HepG2 (cell line): Measurements from ENCODE around the gene THSD4. TPM values are rescaled to one million over a fixed set of nuclear protein-coding genes. Genes with fewer than 3 reads are reported as not detected.

Experiments used
- CBX5 ChIP-seq: sonication (generic); formaldehyde crosslinking; IDR thresholded peaks from 2 replicates; pipeline ENCODE4 v1.4.0; 2020; ENCODE audit warnings: missing genetic modification reagents, borderline replicate concordance
- FOXJ3 ChIP-seq: sonication (generic); formaldehyde crosslinking; IDR thresholded peaks from 2 replicates; pipeline ENCODE4 v1.4.0; 2020; ENCODE audit warnings: missing genetic modification reagents, mild to moderate bottlenecking, borderline replicate concordance
- HOMEZ ChIP-seq: IDR thresholded peaks from 2 replicates; pipeline ENCODE4 v1.6.1; 2016; ENCODE audit warnings: low read depth
- MIER3 ChIP-seq: IDR thresholded peaks from 2 replicates; pipeline ENCODE4 v1.6.1; 2016; ENCODE audit warnings: missing compliant biosample characterization, borderline replicate concordance
- MTA1 ChIP-seq: sonication (generic); formaldehyde crosslinking; IDR thresholded peaks from 2 replicates; pipeline ENCODE4 v1.4.0; 2020; ENCODE audit warnings: missing genetic modification reagents, mild to moderate bottlenecking, borderline replicate concordance
- NFKB2 ChIP-seq: sonication (generic); formaldehyde crosslinking; IDR thresholded peaks from 2 replicates; pipeline ENCODE4 v1.4.0; 2020; ENCODE audit warnings: missing genetic modification reagents, borderline replicate concordance
- RAD51 ChIP-seq: fragments of 450-650 bp; IDR thresholded peaks from 2 replicates; pipeline ENCODE4 v1.6.1; 2016; ENCODE audit warnings: borderline replicate concordance
- SNRNP70 ChIP-seq: fragments of 200-400 bp; formaldehyde crosslinking; IDR thresholded peaks from 2 replicates; pipeline ENCODE4 v1.6.1; 2017; ENCODE audit warnings: mild to moderate bottlenecking, low read depth, low read length, moderate library complexity
- SUZ12 ChIP-seq: fragments of 150-350 bp; IDR thresholded peaks from 2 replicates; pipeline ENCODE4 v1.6.1; 2014; ENCODE audit warnings: low read depth, low read length
- TBX3 ChIP-seq: fragments of 450-650 bp; IDR thresholded peaks from 2 replicates; pipeline ENCODE4 v1.6.1; 2017; ENCODE audit warnings: antibody characterized with exemption, mild to moderate bottlenecking, inconsistent platforms, borderline replicate concordance
- ZNF160 ChIP-seq: sonication (generic); formaldehyde crosslinking; IDR thresholded peaks from 2 replicates; pipeline ENCODE4 v1.8.0; 2022; ENCODE audit warnings: mild to moderate bottlenecking, inconsistent platforms, missing genetic modification reagents
- ZNF430 ChIP-seq: sonication (generic); formaldehyde crosslinking; IDR thresholded peaks from 2 replicates; pipeline ENCODE4 v1.9.0; 2021; ENCODE audit warnings: mild to moderate bottlenecking, missing genetic modification reagents
- ZNF432 ChIP-seq: sonication (generic); formaldehyde crosslinking; IDR thresholded peaks from 2 replicates; pipeline ENCODE4 v1.5.0; 2020; ENCODE audit warnings: missing genetic modification reagents, mild to moderate bottlenecking, borderline replicate concordance
- polyA plus RNA-seq, 8 experiments: library from polyadenylated mRNA; depleted of rRNA in 3 of 8; stranded (reverse) in 7 of 8; unstranded in 1 of 8; fragments of >200 nt; fragmentation: Illumina TruSeq in 4 of 8; extraction: Trizol in 4 of 8; gene quantifications; 2 replicates each; pipeline versions ENCODE4 v1.2.1 to v1.2.3, GENCODE V29; 2011 to 2016; ENCODE audit warnings: low read depth in 4 of 8, missing spikeins in 1 of 8, mixed read lengths in 1 of 8; ENCODE audit not compliant: insufficient read depth in 1 of 8
- total RNA-seq, 5 experiments: library from RNA; depleted of rRNA; stranded (reverse); fragments of >200 nt; fragmentation: Illumina TruSeq; extraction: Trizol; gene quantifications; 2 replicates each; pipeline ENCODE4 v1.2.3, GENCODE V29; 2016; ENCODE audit warnings: low read depth in 1 of 5
- TF ChIP-seq, protein P1 (sequence below): sonication (generic); formaldehyde crosslinking; IDR thresholded peaks from 2 replicates; pipeline ENCODE4 v1.4.0; 2020; ENCODE audit warnings: mild to moderate bottlenecking, missing genetic modification reagents
- TF ChIP-seq, protein P2 (sequence below): sonication (generic); formaldehyde crosslinking; IDR thresholded peaks from 2 replicates; pipeline ENCODE4 v1.4.0; 2020; ENCODE audit warnings: missing genetic modification reagents, borderline replicate concordance
- TF ChIP-seq, protein P3 (sequence below): sonication (generic); formaldehyde crosslinking; conservative IDR thresholded peaks from 2 replicates; pipeline ENCODE4 v1.8.0; 2022; ENCODE audit warnings: low read depth, missing genetic modification reagents

THSD4 gene
- total and polyA plus RNA-seq, 2 of the 13 experiments (the other 11 are each of a cell fraction or from before 2014, with no cell fraction given): 0.07 to 0.21 TPM

DNA sequence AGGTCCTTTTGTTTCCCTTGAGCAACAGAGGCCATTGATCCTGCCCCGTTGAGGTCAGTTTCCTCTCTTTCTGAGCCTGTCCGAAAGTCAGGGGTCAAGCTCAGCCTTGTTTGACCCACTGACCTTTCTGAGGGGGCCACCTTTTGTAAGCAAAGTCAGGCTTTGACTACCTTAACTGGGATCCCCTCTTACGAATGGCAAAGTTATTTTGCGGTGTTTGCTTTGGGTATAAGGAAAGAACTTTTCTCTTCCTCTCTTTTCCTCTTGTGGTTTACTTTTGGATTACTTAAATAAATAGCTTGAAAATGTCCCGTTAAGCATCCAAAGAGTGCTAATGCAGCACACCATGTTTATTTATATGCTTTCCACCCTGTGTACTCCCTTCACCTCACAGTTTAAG is 340.6 kb downstream of the THSD4 start (continued):
- TF ChIP-seq, protein P1, sequence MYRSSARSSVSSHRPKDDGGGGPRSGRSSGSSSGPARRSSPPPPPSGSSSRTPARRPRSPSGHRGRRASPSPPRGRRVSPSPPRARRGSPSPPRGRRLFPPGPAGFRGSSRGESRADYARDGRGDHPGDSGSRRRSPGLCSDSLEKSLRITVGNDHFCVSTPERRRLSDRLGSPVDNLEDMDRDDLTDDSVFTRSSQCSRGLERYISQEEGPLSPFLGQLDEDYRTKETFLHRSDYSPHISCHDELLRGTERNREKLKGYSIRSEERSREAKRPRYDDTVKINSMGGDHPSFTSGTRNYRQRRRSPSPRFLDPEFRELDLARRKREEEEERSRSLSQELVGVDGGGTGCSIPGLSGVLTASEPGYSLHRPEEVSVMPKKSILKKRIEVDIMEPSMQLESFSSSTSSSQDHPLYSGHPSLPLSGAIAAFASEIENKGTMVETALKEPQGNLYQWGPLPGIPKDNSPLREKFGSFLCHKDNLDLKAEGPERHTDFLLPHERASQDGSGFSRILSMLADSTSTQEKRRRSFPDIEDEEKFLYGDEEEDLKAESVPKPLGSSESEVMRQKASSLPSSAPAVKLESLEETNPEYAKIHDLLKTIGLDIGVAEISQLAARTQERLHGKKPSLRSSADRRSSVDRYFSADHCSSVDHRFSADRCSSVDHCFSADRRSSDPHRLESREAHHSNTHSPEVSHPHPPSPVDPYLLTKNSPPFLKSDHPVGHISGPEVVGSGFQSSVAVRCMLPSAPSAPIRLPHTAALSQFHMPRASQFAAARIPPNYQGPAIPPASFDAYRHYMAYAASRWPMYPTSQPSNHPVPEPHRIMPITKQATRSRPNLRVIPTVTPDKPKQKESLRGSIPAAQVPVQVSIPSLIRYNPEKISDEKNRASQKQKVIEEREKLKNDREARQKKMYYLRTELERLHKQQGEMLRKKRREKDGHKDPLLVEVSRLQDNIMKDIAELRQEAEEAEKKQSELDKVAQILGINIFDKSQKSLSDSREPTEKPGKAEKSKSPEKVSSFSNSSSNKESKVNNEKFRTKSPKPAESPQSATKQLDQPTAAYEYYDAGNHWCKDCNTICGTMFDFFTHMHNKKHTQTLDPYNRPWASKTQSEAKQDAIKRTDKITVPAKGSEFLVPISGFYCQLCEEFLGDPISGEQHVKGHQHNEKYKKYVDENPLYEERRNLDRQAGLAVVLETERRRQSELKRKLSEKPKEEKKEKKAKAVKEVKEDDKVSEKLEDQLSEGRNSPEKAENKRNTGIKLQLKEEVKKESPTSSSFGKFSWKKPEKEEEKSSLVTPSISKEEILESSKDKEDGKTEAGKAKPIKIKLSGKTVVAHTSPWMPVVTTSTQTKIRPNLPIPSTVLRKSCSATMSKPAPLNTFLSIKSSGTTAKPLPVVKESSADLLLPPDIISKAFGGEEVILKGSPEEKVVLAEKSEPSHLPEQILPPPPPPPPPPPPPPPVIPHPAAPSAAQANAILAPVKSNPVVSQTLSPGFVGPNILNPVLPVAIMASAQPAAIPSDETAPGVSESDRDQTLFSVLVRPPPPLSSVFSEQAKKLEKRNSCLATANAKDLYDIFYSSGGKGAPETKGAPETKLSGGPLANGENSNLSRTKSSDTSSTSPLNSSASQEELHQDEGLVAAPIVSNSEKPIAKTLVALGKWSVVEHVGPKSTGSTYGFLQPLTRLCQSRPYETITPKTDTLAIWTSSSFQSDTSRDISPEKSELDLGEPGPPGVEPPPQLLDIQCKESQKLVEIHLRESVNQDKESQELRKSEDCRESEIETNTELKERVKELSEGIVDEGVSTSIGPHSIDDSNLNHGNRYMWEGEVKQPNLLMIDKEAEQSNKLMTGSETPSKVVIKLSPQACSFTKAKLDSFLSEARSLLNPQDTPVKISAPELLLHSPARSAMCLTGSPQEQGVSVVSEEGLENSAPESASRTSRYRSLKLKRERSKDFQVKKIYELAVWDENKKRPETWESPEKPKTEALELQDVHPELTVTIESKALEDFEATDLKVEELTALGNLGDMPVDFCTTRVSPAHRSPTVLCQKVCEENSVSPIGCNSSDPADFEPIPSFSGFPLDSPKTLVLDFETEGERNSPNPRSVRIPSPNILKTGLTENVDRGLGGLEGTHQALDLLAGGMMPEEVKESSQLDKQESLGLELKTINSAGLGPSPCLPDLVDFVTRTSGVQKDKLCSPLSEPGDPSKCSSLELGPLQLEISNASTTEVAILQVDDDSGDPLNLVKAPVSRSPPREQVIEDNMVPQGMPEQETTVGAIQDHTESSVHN: no peak
- TF ChIP-seq RAD51 (no peak), SNRNP70 (no peak), TBX3 (peak; percentile 46; the same call in 1 of the 2 replicates), HOMEZ (CRISPR knock-in tag) (0 out of 2 replicates have a peak, but pooled peaks have one; percentile 30), ZNF432 (no peak), ZNF430 (CRISPR knock-in tag) (no peak), MTA1 (no peak), NFKB2 (no peak), ZNF160 (CRISPR knock-in tag) (no peak), MIER3 (CRISPR knock-in tag) (0 out of 2 replicates have a peak, but pooled peaks have one; percentile 66), FOXJ3 (CRISPR knock-in tag) (peak; percentile 60; the same call in 1 of the 2 replicates), CBX5 (CRISPR knock-in tag) (no peak), SUZ12 (no peak)
- TF ChIP-seq, protein P2, sequence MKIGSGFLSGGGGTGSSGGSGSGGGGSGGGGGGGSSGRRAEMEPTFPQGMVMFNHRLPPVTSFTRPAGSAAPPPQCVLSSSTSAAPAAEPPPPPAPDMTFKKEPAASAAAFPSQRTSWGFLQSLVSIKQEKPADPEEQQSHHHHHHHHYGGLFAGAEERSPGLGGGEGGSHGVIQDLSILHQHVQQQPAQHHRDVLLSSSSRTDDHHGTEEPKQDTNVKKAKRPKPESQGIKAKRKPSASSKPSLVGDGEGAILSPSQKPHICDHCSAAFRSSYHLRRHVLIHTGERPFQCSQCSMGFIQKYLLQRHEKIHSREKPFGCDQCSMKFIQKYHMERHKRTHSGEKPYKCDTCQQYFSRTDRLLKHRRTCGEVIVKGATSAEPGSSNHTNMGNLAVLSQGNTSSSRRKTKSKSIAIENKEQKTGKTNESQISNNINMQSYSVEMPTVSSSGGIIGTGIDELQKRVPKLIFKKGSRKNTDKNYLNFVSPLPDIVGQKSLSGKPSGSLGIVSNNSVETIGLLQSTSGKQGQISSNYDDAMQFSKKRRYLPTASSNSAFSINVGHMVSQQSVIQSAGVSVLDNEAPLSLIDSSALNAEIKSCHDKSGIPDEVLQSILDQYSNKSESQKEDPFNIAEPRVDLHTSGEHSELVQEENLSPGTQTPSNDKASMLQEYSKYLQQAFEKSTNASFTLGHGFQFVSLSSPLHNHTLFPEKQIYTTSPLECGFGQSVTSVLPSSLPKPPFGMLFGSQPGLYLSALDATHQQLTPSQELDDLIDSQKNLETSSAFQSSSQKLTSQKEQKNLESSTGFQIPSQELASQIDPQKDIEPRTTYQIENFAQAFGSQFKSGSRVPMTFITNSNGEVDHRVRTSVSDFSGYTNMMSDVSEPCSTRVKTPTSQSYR (CRISPR knock-in tag): no peak
- TF ChIP-seq, protein P3, sequence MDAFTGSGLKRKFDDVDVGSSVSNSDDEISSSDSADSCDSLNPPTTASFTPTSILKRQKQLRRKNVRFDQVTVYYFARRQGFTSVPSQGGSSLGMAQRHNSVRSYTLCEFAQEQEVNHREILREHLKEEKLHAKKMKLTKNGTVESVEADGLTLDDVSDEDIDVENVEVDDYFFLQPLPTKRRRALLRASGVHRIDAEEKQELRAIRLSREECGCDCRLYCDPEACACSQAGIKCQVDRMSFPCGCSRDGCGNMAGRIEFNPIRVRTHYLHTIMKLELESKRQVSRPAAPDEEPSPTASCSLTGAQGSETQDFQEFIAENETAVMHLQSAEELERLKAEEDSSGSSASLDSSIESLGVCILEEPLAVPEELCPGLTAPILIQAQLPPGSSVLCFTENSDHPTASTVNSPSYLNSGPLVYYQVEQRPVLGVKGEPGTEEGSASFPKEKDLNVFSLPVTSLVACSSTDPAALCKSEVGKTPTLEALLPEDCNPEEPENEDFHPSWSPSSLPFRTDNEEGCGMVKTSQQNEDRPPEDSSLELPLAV: no peak
